Thyroid gland (tissue), 4 donors: Measurements from ENCODE around the gene CISTR.

Experiments used
- CTCF ChIP-seq, 6 experiments: fragments of 200-600 bp in 3 of 6; fragments of 450-650 bp in 3 of 6; sonication (generic) in 3 of 6; IDR thresholded peaks; one replicate each; pipeline ENCODE4 v1.5.1; 2016 to 2019; ENCODE audit warnings: antibody characterized with exemption in 6 of 6, mild to moderate bottlenecking in 2 of 6, inconsistent platforms in 1 of 6, moderate library complexity in 1 of 6
- POLR2A ChIP-seq, 2 donors: fragments of 450-650 bp; IDR thresholded peaks; one replicate each; pipeline ENCODE4 v1.6.1; 2017; ENCODE audit warnings: antibody characterized with exemption in 2 of 2, mild to moderate bottlenecking in 2 of 2, moderate library complexity in 1 of 2

- no peak for TF ChIP-seq CTCF (IDR thresholded peaks at IDR 0.05)
- TF ChIP-seq POLR2A (IDR thresholded peaks at IDR 0.05) = no peak
Measured at GRCh38 chr12:53700567-53700966, 51.2 kb downstream of the CISTR start.
